Psoas muscle (tissue), 8 donors: Measurements from ENCODE around the gene CNOT4. TPM values are rescaled to one million over a fixed set of nuclear protein-coding genes. Genes with fewer than 3 reads are reported as not detected.

Source experiments
- ATAC-seq, 4 donors: fragments of 200-7000 bp; cut with Tn5 transposase; one replicate each; pipeline ENCODE4 v1.9.1; 2020; ENCODE audit warnings: moderate library complexity in 3 of 4, mild to moderate bottlenecking in 2 of 4
- DNase-seq, 2 donors: peaks; one replicate each; pipeline ENCODE4 v3.0.0-alpha.2; 2020
- H3K27ac ChIP-seq: fragments of 200-600 bp; one replicate; pipeline ENCODE4 v1.8.0; 2022
- H3K27me3 ChIP-seq, 3 donors: fragments of 200-600 bp in 1 of 3; one replicate each; pipeline versions ENCODE4 v1.6.1 to v1.8.0; 2013 to 2022; ENCODE audit warnings: low read length in 2 of 3, mild to moderate bottlenecking in 2 of 3, moderate library complexity in 1 of 3; ENCODE audit not compliant: insufficient read depth in 3 of 3
- H3K36me3 ChIP-seq, 2 donors: fragments of 200-600 bp in 1 of 2; one replicate each; pipeline versions ENCODE4 v1.6.1 to v1.8.0; 2013 to 2022; ENCODE audit warnings: low read depth in 1 of 2, mild to moderate bottlenecking in 1 of 2, moderate library complexity in 1 of 2; ENCODE audit not compliant: insufficient read depth in 1 of 2
- H3K4me1 ChIP-seq: fragments of 200-600 bp; one replicate; pipeline ENCODE4 v1.8.0; 2022
- H3K4me3 ChIP-seq: fragments of 200-600 bp; one replicate; pipeline ENCODE4 v1.8.0; 2022; ENCODE audit warnings: mild to moderate bottlenecking
- H3K9me3 ChIP-seq: fragments of 200-600 bp; one replicate; pipeline ENCODE4 v1.8.0; 2022
- CTCF ChIP-seq: fragments of 200-600 bp; IDR thresholded peaks from one replicate; pipeline ENCODE4 v1.8.0; 2022; ENCODE audit warnings: antibody characterized with exemption
- WGBS, 3 donors: extraction: QIAGEN DNeasy Blood & Tissue Kit; methylation state at CpG; one replicate each; pipeline versions ENCODE4 v1.1.6 to v1.1.7; 2013; 5-methylcytosine and 5-hydroxymethylcytosine counted together
- intact Hi-C, 2 donors: fragments of 100-400 bp; cut with DNase I; formaldehyde crosslinking; loops; one replicate each; pipeline versions ENCODE4 v1.11.0 to v1.14.2; 2022
- polyA plus RNA-seq, 3 donors: library from polyadenylated mRNA; stranded (reverse); fragments of 200-250 nt; gene quantifications; one replicate each; pipeline ENCODE4 v1.2.3, GENCODE V29; 2013
- total RNA-seq, 4 donors: library from RNA; stranded (reverse); fragmentation: NEBNext Ultra II Directional in 2 of 4; extraction: Animal tissue kit (Norgen Biotek cat#: 25700) in 2 of 4; gene quantifications; one replicate each; pipeline versions ENCODE4 v1.2.1 to v1.2.4, GENCODE V29; 2021 to 2023
- donor health status: healthy with polysubstance abuse.
- donor health status: DM: no; HTN: no; CAD: no; lungs with moderate emphysema.
- donor health status: Bipolar disorder and iron deficiency.
- donor health status: healthy.
- donor health status: DM: yes; HTN: yes; CAD: no.
- donor health status: DM: no; HTN: no; CAD: no.
- donor health status: DM: no; HTN: no; CAD: no.
- donor health status: DM: yes; HTN: yes; CAD: no.

The CNOT4 gene
- total and polyA plus RNA-seq, 7 donors: 8.3 to 43.7 (median 27.6) TPM

- Histone ChIP-seq H3K4me1 (no peaks in the 10 kb centered on the region), H3K36me3 (no peaks in the 10 kb centered on the region), H3K4me3 (no peak overlapping the region), H3K9me3 (no peaks in the 10 kb centered on the region), H3K27me3 (no peaks in the 10 kb centered on the region), H3K27ac (no peak overlapping the region)
- DNase-seq: no peak
- intact Hi-C loops: no loop called here
- ATAC-seq: no peak
- 94 to 100% (median 98%) methylated on average over 3 of the region's 3 CpGs for WGBS, 3 donors
- no peak for TF ChIP-seq CTCF
Observed at GRCh38 chr7:135328053-135328452, 181.8 kb downstream of the CNOT4 start.

- no peaks in the 10 kb centered on the region for H3K4me1 ChIP-seq
- no peak for TF ChIP-seq CTCF
- no peak overlapping the region for H3K4me3 ChIP-seq
- no peak for ATAC-seq
- H3K9me3 ChIP-seq: no peaks in the 10 kb centered on the region
- DNase-seq: no peak
- no peaks in the 10 kb centered on the region for H3K36me3 ChIP-seq
- H3K27ac ChIP-seq: no peak overlapping the region
- H3K27me3 ChIP-seq: no peaks in the 10 kb centered on the region
- intact Hi-C loops: no loop called here
- 87 to 93% (median 90%) methylated on average over 3 of the region's 3 CpGs for WGBS, 3 donors
Observed at GRCh38 chr7:135327458-135327857, 182.4 kb downstream of the CNOT4 start.

GRCh38 chr7:135326636-135327280 is 183.1 kb downstream of the CNOT4 start:
- TF ChIP-seq CTCF: no peak
- intact Hi-C loops: no loop called here
- ATAC-seq: no peak
- no peaks in the 10 kb centered on the region for H3K27me3 ChIP-seq
- no peak overlapping the region for H3K27ac ChIP-seq
- H3K36me3 ChIP-seq: no peaks in the 10 kb centered on the region
- H3K9me3 ChIP-seq: no peaks in the 10 kb centered on the region
- H3K4me1 ChIP-seq: no peaks in the 10 kb centered on the region
- DNase-seq: no peak
- no peak overlapping the region for H3K4me3 ChIP-seq

GRCh38 chr7:135322571-135323340 is 187.1 kb downstream of the CNOT4 start:
- no peak for ATAC-seq

More at GRCh38 chr7:135322571-135323340, 187.1 kb downstream of the CNOT4 start:
- WGBS, 3 donors: 18 to 28% (median 26%) methylated on average over 1 of the region's 1 CpG
- no peak for DNase-seq
- Histone ChIP-seq H3K36me3 (no peaks in the 10 kb centered on the region), H3K4me3 (no peak overlapping the region), H3K27ac (no peak overlapping the region), H3K4me1 (peaks cover 19% of the 10 kb centered on the region), H3K9me3 (no peaks in the 10 kb centered on the region), H3K27me3 (no peaks in the 10 kb centered on the region)
- intact Hi-C loops: no loop called here
- TF ChIP-seq CTCF: no peak
